Retinal pigment epithelial cell (primary cell): ENCODE results near the gene PALS1.

ENCODE experiments used
- DNase-seq: peaks from one replicate; pipeline ENCODE4 v3.0.0-alpha.2; 2010; ENCODE audit warnings: low read depth
- H3K4me3 ChIP-seq: 2 replicates; pipeline ENCODE4 v1.5.1; 2011; ENCODE audit warnings: mild to moderate bottlenecking, low read length, control low read depth, moderate library complexity
- CTCF ChIP-seq: conservative IDR thresholded peaks from 2 replicates; pipeline ENCODE4 v1.5.1; 2011; ENCODE audit warnings: low read depth, low read length, control low read depth, inconsistent platforms

PALS1 gene

GRCh38 chr14:67241411-67242167, at the start of gene PALS1:
Gene PALS1, plus strand, starts transcription at chr14:67241435. Its CDS starts 37,736 bp downstream, at chr14:67279171.
- no peak for TF ChIP-seq CTCF
- DNase-seq, result peak; percentile 54
- H3K4me3 ChIP-seq, result peak within 1 kb of the TSS; percentile 64

GRCh38 chr14:67191768-67192290, 49.4 kb upstream of the PALS1 start:
- H3K4me3 ChIP-seq, result no peak overlapping the region
- no peak for DNase-seq
- TF ChIP-seq CTCF, result no peak

- no peak for DNase-seq
- no peak overlapping the region for H3K4me3 ChIP-seq
- no peak for TF ChIP-seq CTCF
Measured at GRCh38 chr14:67192366-67192765, 48.9 kb upstream of the PALS1 start.

GRCh38 chr14:67195279-67195678, 46.0 kb upstream of the PALS1 start:
- no peak for DNase-seq
- no peak overlapping the region for H3K4me3 ChIP-seq
- TF ChIP-seq CTCF, result no peak

- no peak for DNase-seq
- no peak for TF ChIP-seq CTCF
- H3K4me3 ChIP-seq, result no peak overlapping the region
Measured at GRCh38 chr14:67199016-67199415, 42.2 kb upstream of the PALS1 start.

- H3K4me3 ChIP-seq, result no peak overlapping the region
- TF ChIP-seq CTCF, result no peak
- DNase-seq, result no peak
Measured at GRCh38 chr14:67207810-67208209, 33.4 kb upstream of the PALS1 start.

GRCh38 chr14:67218126-67218525, 23.1 kb upstream of the PALS1 start:
- no peak overlapping the region for H3K4me3 ChIP-seq
- no peak for TF ChIP-seq CTCF
- no peak for DNase-seq
